ENCODE data around the gene GCNT2. TPM values are rescaled to one million over a fixed set of nuclear protein-coding genes. Genes with fewer than 3 reads are reported as not detected.
A peak's percentile ranks its signal among the peaks of the same experiment; 100 is the strongest.
"Not testable (repeated sequence)": the region's sequence is repeated elsewhere in the genome, so short reads cannot be mapped to it uniquely, and the experiment has no call there.

The GCNT2 gene
- total RNA-seq, 1 donor from 2014 or later: 27.4 TPM

GRCh38 chr6:10659699-10660348 is 138.7 kb downstream of the GCNT2 start:
- no peaks in the 10 kb centered on the region for H3K4me1 ChIP-seq
- H3K4me3 ChIP-seq: peak overlapping the region; percentile 31
- H3K36me3 ChIP-seq: no peaks in the 10 kb centered on the region
- intact Hi-C loops (cut with DNase I): no loop called here
- peak; percentile 49 for ATAC-seq
- no peak overlapping the region for H3K27ac ChIP-seq
- no peak for TF ChIP-seq CTCF (IDR thresholded peaks at IDR 0.05)
- H3K9me3 ChIP-seq: no peaks in the 10 kb centered on the region
- no peaks in the 10 kb centered on the region for H3K27me3 ChIP-seq
- DNase-seq: peak; percentile 65

GRCh38 chr6:10660431-10661191 is 139.5 kb downstream of the GCNT2 start:
- H3K36me3 ChIP-seq; H3K27me3 ChIP-seq; H3K9me3 ChIP-seq; DNase-seq; ATAC-seq; H3K4me3 ChIP-seq; H3K27ac ChIP-seq; H3K4me1 ChIP-seq; intact Hi-C loops (cut with DNase I): not testable (repeated sequence)

GRCh38 chr6:10662207-10662606 is 141.1 kb downstream of the GCNT2 start:
- no peaks in the 10 kb centered on the region for H3K4me1 ChIP-seq
- DNase-seq (no peak), ATAC-seq (no peak)
- intact Hi-C loops (cut with DNase I): no loop called here
- H3K36me3 ChIP-seq: no peaks in the 10 kb centered on the region
- no peak overlapping the region for H3K4me3 ChIP-seq
- H3K27me3 ChIP-seq: no peaks in the 10 kb centered on the region
- no peak for TF ChIP-seq CTCF (IDR thresholded peaks at IDR 0.05)
- no peaks in the 10 kb centered on the region for H3K9me3 ChIP-seq
- H3K27ac ChIP-seq: no peak overlapping the region

- Histone ChIP-seq H3K4me3 (no peak overlapping the region), H3K4me1 (no peaks in the 10 kb centered on the region), H3K27ac (no peak overlapping the region), H3K27me3 (no peaks in the 10 kb centered on the region), H3K36me3 (no peaks in the 10 kb centered on the region), H3K9me3 (no peaks in the 10 kb centered on the region)
- intact Hi-C loops (cut with DNase I): no loop called here
- ATAC-seq (no peak), DNase-seq (no peak)
- no peak for TF ChIP-seq CTCF (IDR thresholded peaks at IDR 0.05)
These were observed 141.6 kb downstream of the GCNT2 start for GRCh38 chr6:10662742-10663141.

GRCh38 chr6:10665595-10665994 is 144.4 kb downstream of the GCNT2 start:
- ATAC-seq; H3K27me3 ChIP-seq; H3K9me3 ChIP-seq; H3K27ac ChIP-seq; DNase-seq; intact Hi-C loops (cut with DNase I); H3K4me1 ChIP-seq; H3K36me3 ChIP-seq; H3K4me3 ChIP-seq: not testable (repeated sequence)

- Histone ChIP-seq H3K4me3 (no peak overlapping the region), H3K9me3 (no peaks in the 10 kb centered on the region), H3K4me1 (no peaks in the 10 kb centered on the region), H3K36me3 (no peaks in the 10 kb centered on the region), H3K27ac (no peak overlapping the region), H3K27me3 (no peaks in the 10 kb centered on the region)
- ATAC-seq (no peak), DNase-seq (no peak)
- TF ChIP-seq CTCF (IDR thresholded peaks at IDR 0.05): no peak
- intact Hi-C loops (cut with DNase I): no loop called here
These were observed 147.2 kb downstream of the GCNT2 start for GRCh38 chr6:10668126-10668917.

Measured in upper lobe of right lung (tissue), 1 donor.